Myocyte (in vitro differentiated cells): ENCODE data around the gene GUCY2C. TPM values are rescaled to one million over a fixed set of nuclear protein-coding genes. Genes with fewer than 3 reads are reported as not detected.
"Not testable (repeated sequence)": the region's sequence is repeated elsewhere in the genome, so short reads cannot be mapped to it uniquely, and the experiment has no call there.

Source experiments
- DNase-seq: peaks from one replicate; pipeline ENCODE4 v3.0.0-alpha.2; 2012; ENCODE audit warnings: low read depth
- total RNA-seq: library from RNA; depleted of rRNA; stranded (reverse); fragments of >200 nt; gene quantifications from 2 replicates; pipeline ENCODE4 v1.2.3, GENCODE V29; 2014

Gene GUCY2C
- total RNA-seq, 1 donor from 2014 or later = not detected

- not testable (repeated sequence) for DNase-seq
These were observed 14.2 kb downstream of the GUCY2C start for GRCh38 chr12:14682231-14682630.

GRCh38 chr12:14681625-14682024 lies 14.8 kb downstream of the GUCY2C start:
- DNase-seq = no peak

- no peak for DNase-seq
These were observed 15.2 kb downstream of the GUCY2C start for GRCh38 chr12:14681190-14681589.

- DNase-seq = no peak
These were observed 17.8 kb downstream of the GUCY2C start for GRCh38 chr12:14678547-14679150.

GRCh38 chr12:14668591-14668990 lies 27.8 kb downstream of the GUCY2C start:
- DNase-seq = no peak

GRCh38 chr12:14665354-14666348 lies 30.7 kb downstream of the GUCY2C start:
- no peak for DNase-seq

- peak; percentile 65 for DNase-seq
These were observed 31.9 kb downstream of the GUCY2C start for GRCh38 chr12:14664434-14665023.

- DNase-seq = no peak
These were observed 33.4 kb downstream of the GUCY2C start for GRCh38 chr12:14663002-14663401.

GRCh38 chr12:14656846-14657245 lies 39.6 kb downstream of the GUCY2C start:
- no peak for DNase-seq

GRCh38 chr12:14655284-14655683 lies 41.1 kb downstream of the GUCY2C start:
- DNase-seq = no peak

GRCh38 chr12:14654842-14655241 lies 41.6 kb downstream of the GUCY2C start:
- peak; percentile 11 for DNase-seq

- DNase-seq = no peak
These were observed 42.0 kb downstream of the GUCY2C start for GRCh38 chr12:14654416-14654815.

GRCh38 chr12:14652483-14652882 lies 43.9 kb downstream of the GUCY2C start:
- DNase-seq = no peak

GRCh38 chr12:14651371-14651770 lies 45.0 kb downstream of the GUCY2C start:
- no peak for DNase-seq

- no peak for DNase-seq
These were observed 45.6 kb downstream of the GUCY2C start for GRCh38 chr12:14650789-14651188.

- no peak for DNase-seq
These were observed 49.2 kb downstream of the GUCY2C start for GRCh38 chr12:14647028-14647750.

- peak; percentile 75 for DNase-seq
These were observed 53.1 kb downstream of the GUCY2C start for GRCh38 chr12:14643251-14643650.

GRCh38 chr12:14638066-14638465 lies 58.3 kb downstream of the GUCY2C start:
- no peak for DNase-seq

- DNase-seq = no peak
These were observed 60.6 kb downstream of the GUCY2C start for GRCh38 chr12:14635776-14636175.

- DNase-seq = no peak
These were observed 65.6 kb downstream of the GUCY2C start for GRCh38 chr12:14630793-14631192.
